GM23338 (cell line): ENCODE results near the gene UCK1.

ENCODE experiments used
- CREB1 ChIP-seq: fragments of 250-450 bp; sonication (Bioruptor Pico); IDR thresholded peaks from 2 replicates; pipeline ENCODE4 v1.5.0; 2020; ENCODE audit warnings: low read depth, mild to moderate bottlenecking, moderate library complexity
- CTCF ChIP-seq, 2 experiments: fragments of 200-600 bp in 1 of 2; sonication (generic) in 1 of 2; conservative IDR thresholded peaks; 2 replicates each; pipeline versions ENCODE4 v1.5.1 to v1.6.1; 2016 to 2017; ENCODE audit warnings: antibody characterized with exemption in 2 of 2, low read depth in 2 of 2, mild to moderate bottlenecking in 2 of 2, moderate library complexity in 1 of 2
- ETS1 ChIP-seq: IDR thresholded peaks from 2 replicates; pipeline ENCODE4 v1.6.1; 2016; ENCODE audit warnings: antibody characterized with exemption
- EZH2 ChIP-seq: fragments of 200-600 bp; sonication (generic); IDR thresholded peaks from one replicate; pipeline ENCODE4 v1.8.0; 2017; ENCODE audit warnings: antibody characterized with exemption, mild to moderate bottlenecking, low read depth; ENCODE audit not compliant: unreplicated experiment
- EZH2phosphoT487 ChIP-seq: fragments of 200-600 bp; sonication (generic); IDR thresholded peaks from one replicate; pipeline ENCODE4 v1.8.1; 2018; ENCODE audit warnings: antibody characterized with exemption; ENCODE audit not compliant: unreplicated experiment
- JUNB ChIP-seq: IDR thresholded peaks from one replicate; pipeline ENCODE4 v1.6.1; 2016; ENCODE audit warnings: antibody characterized with exemption; ENCODE audit not compliant: unreplicated experiment
- NANOG ChIP-seq: IDR thresholded peaks from 2 replicates; pipeline ENCODE4 v1.6.1; 2016; ENCODE audit warnings: antibody characterized with exemption, borderline replicate concordance
- POLR2AphosphoS5 ChIP-seq: IDR thresholded peaks from 2 replicates; pipeline ENCODE4 v1.6.1; 2016; ENCODE audit warnings: antibody characterized with exemption, low read depth
- ZNF114 ChIP-seq: fragments of 250-450 bp; sonication (Bioruptor Pico); IDR thresholded peaks from 2 replicates; pipeline ENCODE4 v1.5.0; 2020; ENCODE audit warnings: mild to moderate bottlenecking, moderate library complexity
- ZNF331 ChIP-seq: fragments of 250-450 bp; sonication (Bioruptor Pico); IDR thresholded peaks from 2 replicates; pipeline ENCODE4 v1.5.0; 2020; ENCODE audit warnings: low read depth, mild to moderate bottlenecking, moderate library complexity
- TF ChIP-seq, protein P1 (sequence below): IDR thresholded peaks from one replicate; pipeline ENCODE4 v1.6.1; 2018; ENCODE audit warnings: antibody characterized with exemption; ENCODE audit not compliant: unreplicated experiment
- TF ChIP-seq, protein P2 (sequence below): fragments of 250-450 bp; sonication (Bioruptor Pico); IDR thresholded peaks from 2 replicates; pipeline ENCODE4 v1.5.0; 2020; ENCODE audit warnings: mild to moderate bottlenecking, moderate library complexity

DNA sequence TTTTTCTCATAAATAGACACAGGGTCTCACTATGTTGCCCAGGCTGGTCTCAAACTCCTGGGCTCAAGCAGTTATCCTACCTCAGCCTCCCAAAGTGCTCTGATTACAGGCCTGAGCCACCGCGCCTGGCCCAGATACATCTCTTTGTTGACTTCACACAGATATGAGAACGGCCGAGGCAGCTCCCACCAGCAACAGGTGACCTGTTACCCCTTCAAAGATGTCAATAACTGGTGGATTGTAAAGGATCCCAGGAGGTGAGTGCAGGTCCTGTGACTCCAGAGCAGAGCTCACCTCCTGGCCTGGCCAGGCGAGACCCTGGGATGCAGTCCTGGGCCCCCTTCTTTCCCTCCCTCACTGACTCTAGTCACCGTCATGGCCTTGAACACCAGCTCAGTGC is 19.2 kb downstream of the UCK1 start:
- TF ChIP-seq EZH2 (no peak), POLR2AphosphoS5 (no peak), CTCF (conservative IDR thresholded peaks at IDR 0.05; ENCODE audit: low read depth in 2 of 2) (no peak), ZNF331 (no peak), EZH2phosphoT487 (no peak), CREB1 (CRISPR knock-in tag) (no peak), ETS1 (no peak), JUNB (no peak), ZNF114 (CRISPR knock-in tag) (no peak), NANOG (no peak)
- TF ChIP-seq, protein P1, sequence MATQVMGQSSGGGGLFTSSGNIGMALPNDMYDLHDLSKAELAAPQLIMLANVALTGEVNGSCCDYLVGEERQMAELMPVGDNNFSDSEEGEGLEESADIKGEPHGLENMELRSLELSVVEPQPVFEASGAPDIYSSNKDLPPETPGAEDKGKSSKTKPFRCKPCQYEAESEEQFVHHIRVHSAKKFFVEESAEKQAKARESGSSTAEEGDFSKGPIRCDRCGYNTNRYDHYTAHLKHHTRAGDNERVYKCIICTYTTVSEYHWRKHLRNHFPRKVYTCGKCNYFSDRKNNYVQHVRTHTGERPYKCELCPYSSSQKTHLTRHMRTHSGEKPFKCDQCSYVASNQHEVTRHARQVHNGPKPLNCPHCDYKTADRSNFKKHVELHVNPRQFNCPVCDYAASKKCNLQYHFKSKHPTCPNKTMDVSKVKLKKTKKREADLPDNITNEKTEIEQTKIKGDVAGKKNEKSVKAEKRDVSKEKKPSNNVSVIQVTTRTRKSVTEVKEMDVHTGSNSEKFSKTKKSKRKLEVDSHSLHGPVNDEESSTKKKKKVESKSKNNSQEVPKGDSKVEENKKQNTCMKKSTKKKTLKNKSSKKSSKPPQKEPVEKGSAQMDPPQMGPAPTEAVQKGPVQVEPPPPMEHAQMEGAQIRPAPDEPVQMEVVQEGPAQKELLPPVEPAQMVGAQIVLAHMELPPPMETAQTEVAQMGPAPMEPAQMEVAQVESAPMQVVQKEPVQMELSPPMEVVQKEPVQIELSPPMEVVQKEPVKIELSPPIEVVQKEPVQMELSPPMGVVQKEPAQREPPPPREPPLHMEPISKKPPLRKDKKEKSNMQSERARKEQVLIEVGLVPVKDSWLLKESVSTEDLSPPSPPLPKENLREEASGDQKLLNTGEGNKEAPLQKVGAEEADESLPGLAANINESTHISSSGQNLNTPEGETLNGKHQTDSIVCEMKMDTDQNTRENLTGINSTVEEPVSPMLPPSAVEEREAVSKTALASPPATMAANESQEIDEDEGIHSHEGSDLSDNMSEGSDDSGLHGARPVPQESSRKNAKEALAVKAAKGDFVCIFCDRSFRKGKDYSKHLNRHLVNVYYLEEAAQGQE: no peak
- TF ChIP-seq, protein P2, sequence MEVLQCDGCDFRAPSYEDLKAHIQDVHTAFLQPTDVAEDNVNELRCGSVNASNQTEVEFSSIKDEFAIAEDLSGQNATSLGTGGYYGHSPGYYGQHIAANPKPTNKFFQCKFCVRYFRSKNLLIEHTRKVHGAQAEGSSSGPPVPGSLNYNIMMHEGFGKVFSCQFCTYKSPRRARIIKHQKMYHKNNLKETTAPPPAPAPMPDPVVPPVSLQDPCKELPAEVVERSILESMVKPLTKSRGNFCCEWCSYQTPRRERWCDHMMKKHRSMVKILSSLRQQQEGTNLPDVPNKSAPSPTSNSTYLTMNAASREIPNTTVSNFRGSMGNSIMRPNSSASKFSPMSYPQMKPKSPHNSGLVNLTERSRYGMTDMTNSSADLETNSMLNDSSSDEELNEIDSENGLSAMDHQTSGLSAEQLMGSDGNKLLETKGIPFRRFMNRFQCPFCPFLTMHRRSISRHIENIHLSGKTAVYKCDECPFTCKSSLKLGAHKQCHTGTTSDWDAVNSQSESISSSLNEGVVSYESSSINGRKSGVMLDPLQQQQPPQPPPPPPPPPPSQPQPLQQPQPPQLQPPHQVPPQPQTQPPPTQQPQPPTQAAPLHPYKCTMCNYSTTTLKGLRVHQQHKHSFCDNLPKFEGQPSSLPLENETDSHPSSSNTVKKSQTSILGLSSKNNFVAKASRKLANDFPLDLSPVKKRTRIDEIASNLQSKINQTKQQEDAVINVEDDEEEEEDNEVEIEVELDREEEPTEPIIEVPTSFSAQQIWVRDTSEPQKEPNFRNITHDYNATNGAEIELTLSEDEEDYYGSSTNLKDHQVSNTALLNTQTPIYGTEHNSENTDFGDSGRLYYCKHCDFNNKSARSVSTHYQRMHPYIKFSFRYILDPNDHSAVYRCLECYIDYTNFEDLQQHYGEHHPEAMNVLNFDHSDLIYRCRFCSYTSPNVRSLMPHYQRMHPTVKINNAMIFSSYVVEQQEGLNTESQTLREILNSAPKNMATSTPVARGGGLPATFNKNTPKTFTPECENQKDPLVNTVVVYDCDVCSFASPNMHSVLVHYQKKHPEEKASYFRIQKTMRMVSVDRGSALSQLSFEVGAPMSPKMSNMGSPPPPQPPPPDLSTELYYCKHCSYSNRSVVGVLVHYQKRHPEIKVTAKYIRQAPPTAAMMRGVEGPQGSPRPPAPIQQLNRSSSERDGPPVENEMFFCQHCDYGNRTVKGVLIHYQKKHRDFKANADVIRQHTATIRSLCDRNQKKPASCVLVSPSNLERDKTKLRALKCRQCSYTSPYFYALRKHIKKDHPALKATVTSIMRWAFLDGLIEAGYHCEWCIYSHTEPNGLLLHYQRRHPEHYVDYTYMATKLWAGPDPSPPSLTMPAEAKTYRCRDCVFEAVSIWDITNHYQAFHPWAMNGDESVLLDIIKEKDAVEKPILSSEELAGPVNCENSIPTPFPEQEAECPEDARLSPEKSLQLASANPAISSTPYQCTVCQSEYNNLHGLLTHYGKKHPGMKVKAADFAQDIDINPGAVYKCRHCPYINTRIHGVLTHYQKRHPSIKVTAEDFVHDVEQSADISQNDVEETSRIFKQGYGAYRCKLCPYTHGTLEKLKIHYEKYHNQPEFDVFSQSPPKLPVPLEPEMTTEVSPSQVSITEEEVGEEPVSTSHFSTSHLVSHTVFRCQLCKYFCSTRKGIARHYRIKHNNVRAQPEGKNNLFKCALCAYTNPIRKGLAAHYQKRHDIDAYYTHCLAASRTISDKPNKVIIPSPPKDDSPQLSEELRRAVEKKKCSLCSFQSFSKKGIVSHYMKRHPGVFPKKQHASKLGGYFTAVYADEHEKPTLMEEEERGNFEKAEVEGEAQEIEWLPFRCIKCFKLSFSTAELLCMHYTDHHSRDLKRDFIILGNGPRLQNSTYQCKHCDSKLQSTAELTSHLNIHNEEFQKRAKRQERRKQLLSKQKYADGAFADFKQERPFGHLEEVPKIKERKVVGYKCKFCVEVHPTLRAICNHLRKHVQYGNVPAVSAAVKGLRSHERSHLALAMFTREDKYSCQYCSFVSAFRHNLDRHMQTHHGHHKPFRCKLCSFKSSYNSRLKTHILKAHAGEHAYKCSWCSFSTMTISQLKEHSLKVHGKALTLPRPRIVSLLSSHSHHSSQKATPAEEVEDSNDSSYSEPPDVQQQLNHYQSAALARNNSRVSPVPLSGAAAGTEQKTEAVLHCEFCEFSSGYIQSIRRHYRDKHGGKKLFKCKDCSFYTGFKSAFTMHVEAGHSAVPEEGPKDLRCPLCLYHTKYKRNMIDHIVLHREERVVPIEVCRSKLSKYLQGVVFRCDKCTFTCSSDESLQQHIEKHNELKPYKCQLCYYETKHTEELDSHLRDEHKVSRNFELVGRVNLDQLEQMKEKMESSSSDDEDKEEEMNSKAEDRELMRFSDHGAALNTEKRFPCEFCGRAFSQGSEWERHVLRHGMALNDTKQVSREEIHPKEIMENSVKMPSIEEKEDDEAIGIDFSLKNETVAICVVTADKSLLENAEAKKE (CRISPR knock-in tag): no peak
